ENCODE data around the gene ENPEP.

Gene ENPEP

DNA sequence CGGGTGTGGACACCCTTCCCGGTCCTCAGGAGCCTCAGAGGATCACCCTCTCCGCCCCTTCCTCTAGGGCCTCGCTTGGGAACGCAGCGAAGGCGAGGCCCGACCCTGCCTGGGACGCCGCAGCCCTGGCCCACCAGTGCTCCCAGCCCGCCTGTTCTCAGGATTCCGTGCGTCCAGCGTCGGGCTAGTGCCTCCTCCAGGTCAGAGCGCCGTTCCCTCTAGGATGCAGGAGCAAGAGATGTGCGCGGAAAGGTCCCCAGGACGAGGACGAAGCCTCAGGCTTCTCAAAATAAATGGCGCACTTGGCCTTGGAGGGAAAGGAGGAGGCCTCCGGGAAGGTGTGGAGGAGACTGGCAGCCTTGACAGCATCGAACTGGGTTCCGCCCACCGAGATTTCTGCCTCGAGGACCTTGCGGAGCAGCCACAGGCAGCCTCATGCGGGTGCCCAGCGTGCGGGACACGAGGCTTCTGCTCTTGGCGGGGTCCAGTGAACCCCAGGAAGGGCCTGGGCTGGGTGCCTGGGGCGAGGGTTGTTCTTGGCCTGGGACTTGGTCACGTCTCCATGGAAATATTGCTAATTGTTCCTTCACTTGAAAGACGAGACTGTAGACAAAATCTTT is 111.8 kb downstream of the ENPEP start:
- no peak overlapping the region for H3K4me3 ChIP-seq (ENCODE audit: low read depth, low read length)
- no peak for DNase-seq (ENCODE audit: low read depth)

DNA sequence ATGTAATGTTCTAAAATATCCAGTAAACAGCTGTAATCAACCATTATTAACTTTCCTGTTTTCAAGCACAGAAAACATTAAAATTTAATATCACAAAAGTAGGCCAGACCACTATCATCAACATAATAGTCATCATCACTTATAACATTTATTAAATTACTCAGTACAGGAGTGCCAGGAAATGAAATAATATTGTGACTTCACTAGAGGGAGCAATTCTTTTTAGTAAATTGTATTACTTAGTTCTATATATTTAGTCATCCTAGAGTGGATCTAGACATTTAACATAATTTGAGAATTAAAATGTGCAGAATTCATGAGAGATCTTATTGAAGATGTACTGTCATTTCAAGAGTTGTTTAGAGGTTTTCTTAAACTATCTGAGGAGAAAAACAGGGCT is 113.3 kb downstream of the ENPEP start:
- H3K4me3 ChIP-seq (ENCODE audit: low read depth, low read length), result no peak overlapping the region
- DNase-seq (ENCODE audit: low read depth), result no peak

DNA sequence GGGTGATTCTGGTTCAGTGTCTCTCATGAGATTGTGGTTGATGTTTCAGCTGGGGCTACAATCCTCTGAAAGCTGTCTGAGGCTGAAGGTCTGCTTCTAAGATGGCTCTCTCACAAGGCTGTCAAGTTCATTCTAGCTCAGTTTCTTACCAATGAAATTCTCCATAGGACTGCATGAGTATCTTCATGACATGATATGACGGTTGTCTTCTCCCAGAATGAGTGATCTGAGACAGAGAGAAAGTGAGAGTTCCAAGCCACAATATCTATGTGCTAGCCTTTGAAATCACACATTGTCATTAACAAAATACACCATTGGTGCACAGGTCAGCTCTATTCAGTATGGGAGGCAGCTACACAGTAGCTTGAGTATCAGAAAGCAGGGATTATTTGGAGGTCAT is 119.6 kb downstream of the ENPEP start:
- no peak overlapping the region for H3K4me3 ChIP-seq (ENCODE audit: low read depth, low read length)
- DNase-seq (ENCODE audit: low read depth), result no peak

DNA sequence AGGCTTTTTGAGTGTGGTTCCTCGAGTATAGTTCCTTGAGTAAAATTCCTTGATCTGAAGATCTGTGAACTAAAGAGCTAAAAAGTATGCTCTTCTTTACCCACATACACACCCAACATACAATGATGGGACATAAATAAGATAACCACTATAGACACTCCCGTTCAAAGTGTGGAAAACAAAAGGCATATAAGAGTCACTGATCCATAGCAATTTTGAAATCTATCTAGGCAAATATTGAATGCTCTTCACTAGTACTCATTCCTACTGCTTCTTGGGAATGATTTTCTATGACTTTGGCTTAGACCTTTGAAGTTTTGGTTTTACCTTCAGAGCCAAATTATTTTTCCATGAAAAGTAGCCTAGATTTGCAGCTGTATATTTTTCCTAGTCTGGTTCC is 120.5 kb downstream of the ENPEP start:
- no peak overlapping the region for H3K4me3 ChIP-seq (ENCODE audit: low read depth, low read length)
- DNase-seq (ENCODE audit: low read depth), result no peak

DNA sequence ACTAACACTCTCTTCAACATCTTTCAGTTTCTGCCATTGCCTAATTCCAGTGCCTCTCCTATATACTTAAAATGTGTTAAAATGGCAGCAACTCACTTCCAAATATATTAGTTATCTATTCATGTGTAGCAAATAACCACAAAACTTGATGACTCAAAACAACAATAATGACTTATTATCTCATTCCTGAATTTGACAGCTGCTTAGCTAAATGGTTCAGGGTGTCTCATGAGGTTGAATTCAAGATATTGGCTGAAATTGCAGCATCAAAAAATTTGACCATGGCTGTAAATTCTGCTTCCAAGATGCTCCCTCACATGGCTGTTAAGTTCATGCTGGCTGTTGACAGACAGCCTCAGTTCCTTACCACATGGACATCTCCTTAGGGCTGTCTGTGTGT is 121.6 kb downstream of the ENPEP start:
- DNase-seq (ENCODE audit: low read depth), result no peak
- no peak overlapping the region for H3K4me3 ChIP-seq (ENCODE audit: low read depth, low read length)

DNA sequence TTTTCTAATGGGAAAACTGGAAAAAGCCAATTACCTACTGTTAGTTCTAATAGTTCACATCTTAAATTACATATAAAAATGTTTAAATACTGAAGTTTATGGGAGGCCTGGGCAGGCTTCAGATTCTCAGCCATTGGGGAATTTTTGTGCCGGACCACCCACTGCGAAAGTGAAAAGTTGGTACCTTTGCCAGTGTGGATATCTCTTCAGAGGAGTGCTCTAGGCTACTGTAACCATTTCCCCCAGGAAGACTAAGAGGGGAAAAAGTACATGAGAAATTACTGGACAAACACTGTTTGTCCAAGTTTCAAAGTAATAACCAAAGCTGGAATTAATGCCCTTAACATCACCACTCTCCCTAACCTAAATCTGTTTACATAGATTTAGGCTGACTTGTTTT is 126.1 kb downstream of the ENPEP start:
- DNase-seq (ENCODE audit: low read depth), result no peak
- no peak overlapping the region for H3K4me3 ChIP-seq (ENCODE audit: low read depth, low read length)

DNA sequence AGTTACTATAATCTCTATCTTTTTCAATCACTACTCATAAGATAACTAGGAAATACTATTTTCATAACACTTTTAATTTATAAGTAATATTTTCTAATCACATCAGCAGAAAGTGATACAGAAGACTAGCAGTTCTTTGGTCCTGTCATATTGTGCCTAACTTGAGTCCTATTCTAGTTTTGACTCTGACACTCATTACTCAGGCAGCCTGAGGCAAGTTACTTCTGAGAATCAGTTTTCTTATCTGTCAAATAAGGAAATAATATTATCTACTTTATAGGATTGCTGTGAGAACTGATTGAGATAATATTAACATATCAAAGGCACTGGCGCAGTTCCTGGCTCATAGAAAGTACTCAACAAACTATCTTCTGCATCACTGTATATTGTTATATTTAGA is 129.1 kb downstream of the ENPEP start:
- no peak for DNase-seq (ENCODE audit: low read depth)
- no peak overlapping the region for H3K4me3 ChIP-seq (ENCODE audit: low read depth, low read length)

DNA sequence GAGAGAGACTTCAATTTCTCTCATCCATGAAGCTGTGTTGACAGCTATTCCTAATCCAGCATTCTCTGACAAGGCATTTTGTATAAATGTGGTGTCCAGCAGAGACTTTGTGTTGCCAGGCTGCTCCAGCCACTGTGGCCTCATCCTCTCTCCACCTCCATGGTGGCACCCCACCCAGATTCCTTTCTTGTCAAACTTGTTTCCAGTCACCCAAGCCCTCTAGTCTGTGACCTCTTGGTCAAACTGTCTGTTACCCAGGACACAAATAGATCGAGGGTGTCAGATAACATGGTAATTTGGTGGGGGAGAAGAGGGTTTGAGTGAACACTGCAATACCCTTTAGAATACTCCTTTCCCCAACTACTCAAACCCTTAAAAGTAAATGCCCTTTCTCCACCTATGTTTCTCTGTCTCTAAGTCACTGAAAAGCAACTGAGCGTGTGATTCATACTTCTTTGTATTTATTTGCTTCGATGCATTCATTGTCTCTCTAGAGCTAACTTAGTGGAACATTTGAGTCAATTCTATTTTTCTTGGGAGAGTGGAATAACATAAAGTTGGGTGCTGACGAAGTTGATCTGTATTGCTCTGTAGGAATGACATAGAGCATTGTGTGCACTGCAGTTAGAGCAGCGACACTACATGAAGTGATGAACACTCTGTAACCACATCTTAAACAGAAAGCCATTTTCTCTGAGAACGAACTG is 133.2 kb downstream of the ENPEP start:
- no peak overlapping the region for H3K4me3 ChIP-seq (ENCODE audit: low read depth, low read length)
- no peak for DNase-seq (ENCODE audit: low read depth)

DNA sequence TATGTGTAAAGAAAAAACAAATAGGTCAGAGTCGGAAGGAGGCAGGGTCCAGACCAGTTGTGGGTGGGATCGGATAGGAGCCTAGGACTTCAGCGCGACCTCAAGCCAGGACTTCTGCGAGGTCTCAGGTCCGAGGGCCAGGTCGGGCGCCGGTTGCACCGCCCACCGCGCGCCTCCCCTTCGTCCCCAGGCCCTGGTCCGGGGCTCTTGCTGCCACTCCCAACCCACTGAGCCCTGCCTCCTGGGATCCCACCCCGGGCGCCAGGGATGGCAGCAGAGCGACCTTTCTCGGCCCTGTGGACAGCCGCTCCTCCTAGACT is 134.6 kb downstream of the ENPEP start:
- no peak overlapping the region for H3K4me3 ChIP-seq (ENCODE audit: low read depth, low read length)
- no peak for DNase-seq (ENCODE audit: low read depth)

DNA sequence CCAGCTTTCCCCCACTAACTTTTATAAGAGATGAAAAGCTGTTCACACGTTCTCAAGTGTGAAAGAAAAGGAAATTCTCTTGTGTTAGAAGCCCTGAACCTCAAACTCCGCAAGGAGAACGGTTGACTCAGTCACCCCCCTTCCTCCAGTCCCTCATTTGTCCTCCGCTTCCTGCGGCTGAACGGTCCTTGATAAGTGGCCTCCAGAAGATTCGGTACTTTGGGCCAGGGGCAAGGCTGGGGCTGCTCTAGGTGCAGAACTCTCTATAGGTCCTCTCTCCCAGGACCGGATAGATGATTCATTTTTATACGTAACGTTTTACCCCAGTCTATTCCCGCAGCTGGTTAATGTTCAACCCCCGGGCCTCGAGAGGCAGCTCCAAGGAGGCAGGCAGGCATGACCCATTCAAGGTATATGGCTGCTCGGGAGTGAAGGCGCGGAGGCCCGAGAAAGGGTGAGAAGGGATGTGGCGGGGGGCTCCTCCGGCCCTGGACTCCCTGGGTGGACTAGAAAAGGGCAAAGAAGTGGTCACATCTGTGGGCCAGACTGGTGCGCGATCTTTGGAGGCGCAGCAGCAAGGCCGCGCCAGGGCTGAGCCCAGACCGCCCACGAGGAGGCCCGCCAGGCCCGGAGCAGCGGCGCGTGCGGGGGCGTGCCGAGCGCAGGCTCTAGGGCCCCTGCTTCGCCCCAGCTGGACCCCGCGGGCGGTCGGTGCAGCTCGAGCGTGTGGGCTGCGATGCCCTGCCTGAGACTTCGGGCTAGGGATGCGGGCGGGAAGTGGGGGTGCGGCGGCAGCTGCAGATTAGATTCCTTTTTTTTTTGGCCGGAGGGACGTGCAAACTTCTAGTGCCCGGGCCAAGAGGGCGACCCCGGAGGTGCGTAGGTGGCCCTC is 135.2 kb downstream of the ENPEP start:
- H3K4me3 ChIP-seq (ENCODE audit: low read depth, low read length), result no peak overlapping the region
- DNase-seq (ENCODE audit: low read depth), result no peak

DNA sequence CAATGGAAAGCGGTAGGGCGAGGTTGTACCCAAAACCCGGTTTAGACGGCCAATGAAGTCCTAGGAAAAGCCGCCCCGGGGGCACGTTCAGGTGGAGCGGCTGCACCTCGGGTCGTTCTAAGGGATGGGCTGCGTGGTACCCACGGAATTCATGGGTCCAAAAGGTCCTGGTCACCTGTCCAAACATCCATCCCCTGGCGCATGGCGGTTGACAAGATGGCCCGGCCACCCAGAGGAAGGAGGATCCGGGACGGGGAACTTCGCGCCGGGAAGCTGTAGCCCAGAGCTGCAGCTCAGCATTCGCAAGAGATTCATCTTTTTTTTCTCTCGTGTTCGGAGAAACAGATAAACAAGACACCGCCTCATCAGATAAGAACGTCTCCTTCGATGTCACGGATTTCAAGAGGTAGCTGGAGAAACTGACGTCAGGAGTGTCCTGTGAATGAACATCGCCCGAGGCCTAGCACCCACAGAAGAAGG is 136.1 kb downstream of the ENPEP start:
- H3K4me3 ChIP-seq (ENCODE audit: low read depth, low read length), result no peak overlapping the region
- no peak for DNase-seq (ENCODE audit: low read depth)

DNA sequence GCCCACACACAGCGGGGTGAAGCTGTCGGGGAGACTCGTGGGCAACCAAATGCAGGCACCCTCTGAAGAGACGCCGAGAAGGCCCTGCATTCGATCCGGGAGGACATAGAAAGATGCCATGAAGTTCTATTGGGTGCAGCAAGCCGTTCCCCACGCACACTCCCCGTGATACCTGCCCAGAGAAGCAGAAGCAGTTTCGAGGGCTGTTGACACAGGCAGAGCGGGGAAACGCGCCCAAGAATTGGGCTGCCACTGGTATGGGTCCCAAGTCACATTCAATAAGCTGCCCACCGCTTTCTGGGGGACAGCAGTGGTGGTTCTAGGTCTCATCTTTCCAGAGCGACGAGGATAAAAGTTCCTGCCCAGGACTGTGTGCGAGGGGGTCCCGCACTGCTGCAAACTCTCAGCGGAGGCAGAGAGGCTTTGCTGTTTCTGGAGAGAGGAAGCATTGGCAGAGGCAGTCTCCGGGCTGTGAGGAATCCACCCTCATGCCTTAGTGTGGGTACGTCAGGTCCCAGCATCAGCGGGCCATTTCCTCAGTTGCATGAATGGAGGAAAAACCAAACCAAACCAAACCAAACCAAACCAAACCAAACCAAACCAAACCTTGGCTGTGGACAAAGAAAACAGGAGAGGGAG is 136.8 kb downstream of the ENPEP start:
- DNase-seq (ENCODE audit: low read depth), result no peak
- H3K4me3 ChIP-seq (ENCODE audit: low read depth, low read length), result no peak overlapping the region

DNA sequence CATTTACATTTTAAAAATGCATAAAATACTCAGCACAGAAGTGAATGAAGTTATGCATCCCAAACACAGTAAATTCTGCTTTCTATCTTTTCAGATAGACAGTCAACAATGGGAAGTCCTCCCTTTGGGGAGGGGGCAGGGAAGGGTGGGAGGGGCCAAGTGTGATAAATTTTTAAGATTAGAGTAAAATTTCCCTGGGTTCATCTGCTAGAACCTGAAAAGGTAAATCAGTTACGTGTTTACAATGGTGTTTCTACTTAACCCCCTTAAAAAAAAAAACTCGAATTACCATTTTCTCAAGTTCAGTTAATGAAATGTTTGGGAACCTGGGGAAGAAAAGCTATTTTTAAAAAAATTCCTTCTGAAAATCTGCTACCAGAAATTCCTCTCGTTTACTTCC is 137.8 kb downstream of the ENPEP start:
- DNase-seq (ENCODE audit: low read depth), result no peak
- H3K4me3 ChIP-seq (ENCODE audit: low read depth, low read length), result no peak overlapping the region

DNA sequence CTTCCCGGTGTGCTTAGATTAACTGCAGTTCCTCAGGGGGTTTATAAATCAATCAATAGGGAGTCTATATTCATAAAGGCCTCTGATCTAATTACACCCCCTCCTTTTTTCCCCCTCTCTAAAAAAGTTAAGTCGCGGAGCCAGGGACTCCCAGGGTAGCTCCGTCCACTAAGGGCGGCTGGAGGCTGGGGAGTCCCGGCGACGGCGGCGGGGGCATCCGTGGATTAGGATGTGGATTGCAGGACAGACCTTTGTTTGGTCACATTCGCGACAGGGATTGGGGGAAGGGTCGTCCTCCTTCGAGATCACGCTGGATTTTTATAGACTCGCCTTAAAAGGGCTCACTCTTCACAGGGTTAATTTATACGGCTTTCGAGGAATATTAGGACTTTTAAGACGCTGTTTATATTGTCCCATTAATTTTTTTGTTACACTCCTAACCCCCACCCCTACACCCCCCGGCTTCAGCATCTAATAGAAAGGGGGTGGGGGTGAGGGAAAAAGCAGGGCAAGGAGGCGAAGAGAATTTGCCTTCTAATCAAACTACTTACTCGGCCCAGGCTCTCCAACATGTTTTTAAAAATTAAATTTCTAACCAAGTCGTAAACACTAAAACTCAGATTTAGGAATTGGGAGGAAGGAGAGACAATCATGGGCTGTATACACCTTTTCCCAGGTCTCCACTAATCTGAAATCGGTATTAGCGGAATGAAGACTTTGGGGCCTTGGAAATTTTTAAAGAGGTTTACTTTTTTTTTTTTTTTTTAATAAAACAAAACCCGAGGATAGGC is 138.4 kb downstream of the ENPEP start:
- no peak overlapping the region for H3K4me3 ChIP-seq (ENCODE audit: low read depth, low read length)
- DNase-seq (ENCODE audit: low read depth), result no peak

Data from skeletal muscle cell (primary cell).